NOMO-1 treated with DMSO at 0.1 percent for 48 hours (cell line): ENCODE data around the gene FAM53B.
"Not testable (repeated sequence)": the region's sequence is repeated elsewhere in the genome, so short reads cannot be mapped to it uniquely, and the experiment has no call there.

Experiments
- DNase-seq: peaks from one replicate; lab custom pipeline; 2025; ENCODE audit not compliant: unreplicated experiment; lab: John Stamatoyannopoulos, UW

FAM53B gene, protein sequence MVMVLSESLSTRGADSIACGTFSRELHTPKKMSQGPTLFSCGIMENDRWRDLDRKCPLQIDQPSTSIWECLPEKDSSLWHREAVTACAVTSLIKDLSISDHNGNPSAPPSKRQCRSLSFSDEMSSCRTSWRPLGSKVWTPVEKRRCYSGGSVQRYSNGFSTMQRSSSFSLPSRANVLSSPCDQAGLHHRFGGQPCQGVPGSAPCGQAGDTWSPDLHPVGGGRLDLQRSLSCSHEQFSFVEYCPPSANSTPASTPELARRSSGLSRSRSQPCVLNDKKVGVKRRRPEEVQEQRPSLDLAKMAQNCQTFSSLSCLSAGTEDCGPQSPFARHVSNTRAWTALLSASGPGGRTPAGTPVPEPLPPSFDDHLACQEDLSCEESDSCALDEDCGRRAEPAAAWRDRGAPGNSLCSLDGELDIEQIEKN

DNA sequence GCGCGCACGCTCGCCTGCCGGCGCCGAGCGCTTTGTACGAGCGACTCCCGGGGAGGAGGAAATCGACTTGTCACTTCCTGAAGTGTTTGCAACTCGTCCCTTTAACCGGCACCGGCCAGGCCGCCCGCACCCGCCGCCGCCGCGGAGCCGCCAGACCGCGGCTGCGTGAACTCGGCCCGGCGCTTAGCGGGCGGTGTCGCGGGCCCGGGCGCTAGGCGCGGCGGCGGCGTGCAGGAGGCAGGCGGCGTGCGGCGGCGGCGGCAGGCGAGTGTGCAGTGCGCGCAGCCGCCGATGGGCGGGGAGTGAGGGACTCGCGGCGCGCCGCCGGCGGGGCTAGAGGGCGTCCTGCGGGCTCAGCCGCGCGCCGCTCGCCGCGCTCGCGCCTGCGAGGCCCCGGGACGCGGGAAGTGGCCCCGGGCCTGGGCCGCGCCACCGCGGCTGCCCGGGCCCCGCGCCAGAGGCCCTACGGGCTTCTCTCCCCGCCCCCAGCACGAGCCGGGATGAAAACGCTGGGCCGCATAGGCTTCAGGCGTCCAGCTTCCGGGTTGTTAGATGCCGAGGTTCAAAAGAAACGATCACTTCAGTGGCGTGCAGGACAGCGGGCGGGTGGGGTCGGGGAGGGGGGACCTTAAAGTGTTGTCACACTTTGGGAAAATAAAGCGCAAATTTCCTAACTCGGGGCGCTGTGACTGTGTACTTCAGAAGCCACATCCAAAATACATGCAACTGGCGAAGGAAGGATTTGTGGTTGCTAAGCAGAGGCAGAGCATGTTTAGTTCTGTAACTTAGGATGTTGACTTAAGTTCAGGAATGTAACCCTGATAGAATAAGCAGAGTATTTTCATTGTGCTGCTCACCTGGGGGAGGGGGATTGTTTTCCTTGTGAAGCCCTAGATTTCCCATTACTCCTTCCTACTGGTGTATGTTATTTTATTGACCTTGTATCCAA is at the start of gene FAM53B:
FAM53B (minus strand) TSS at position 277 of the 949 bp plus-strand sequence. CDS start 37,665 bp downstream, outside the sequence.
- peak; percentile 70 for DNase-seq

DNA sequence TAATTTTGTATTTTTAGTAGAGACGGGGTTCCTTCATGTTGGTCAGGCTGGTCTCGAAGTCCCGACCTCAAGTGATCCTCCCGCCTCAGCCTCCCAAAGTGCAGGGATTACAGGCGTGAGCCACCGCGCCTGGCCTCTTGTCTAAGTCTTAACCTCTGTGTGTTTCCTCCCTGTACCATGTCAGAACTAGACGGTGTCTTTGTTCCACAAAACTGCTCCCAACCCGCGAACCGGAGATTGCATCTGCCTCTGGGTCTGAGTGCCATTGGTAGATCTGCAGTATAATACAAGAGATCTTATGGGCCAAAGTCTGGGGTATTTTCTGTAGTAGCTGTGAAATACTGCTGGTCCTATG is 48.8 kb upstream of the FAM53B start:
- no peak for DNase-seq

DNA sequence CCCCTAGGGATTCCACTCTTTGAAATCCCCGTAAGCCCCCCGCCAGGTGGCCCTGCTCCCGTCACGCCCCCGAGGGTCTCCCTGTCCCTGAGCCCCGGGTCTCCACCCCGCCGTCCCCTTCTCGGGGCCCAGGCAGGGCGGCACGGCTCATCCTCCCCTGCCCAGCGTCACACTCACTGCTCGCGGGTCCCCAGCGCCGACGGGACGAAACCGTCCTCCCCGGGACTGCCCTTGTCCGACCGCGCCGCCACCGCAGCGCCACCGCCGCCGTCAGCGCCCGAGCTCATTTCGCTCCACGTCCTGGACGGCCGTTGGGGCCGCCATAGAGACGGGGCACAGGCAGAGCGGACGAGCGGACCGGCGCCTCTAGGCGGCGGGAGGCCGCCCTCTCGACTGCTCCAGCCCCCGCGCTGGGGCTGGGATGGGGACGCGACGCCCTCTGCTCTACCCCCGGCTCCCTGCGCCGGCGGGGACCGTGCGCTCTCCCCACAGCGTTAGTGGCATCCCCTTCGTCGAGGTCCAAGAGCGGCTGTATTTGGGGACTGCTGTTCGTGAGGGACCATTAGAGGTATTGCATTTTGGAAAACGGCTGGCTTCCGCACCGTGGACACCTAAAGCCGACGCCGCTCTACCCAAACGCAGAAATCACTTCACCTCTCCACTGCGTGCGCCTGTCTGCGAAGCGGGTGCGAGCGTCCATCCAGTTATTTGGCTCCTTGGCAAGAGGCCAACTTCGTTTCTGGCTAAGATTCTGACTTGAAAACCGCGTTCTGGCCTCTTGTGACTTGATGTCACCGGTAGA is 47.6 kb upstream of the FAM53B start, which contains the start of gene EEF1AKMT2:
EEF1AKMT2 (minus strand) TSS at position 341 of the 802 bp plus-strand sequence; CDS start at position 287, 54 bp downstream.
- DNase-seq = peak; percentile 64

DNA sequence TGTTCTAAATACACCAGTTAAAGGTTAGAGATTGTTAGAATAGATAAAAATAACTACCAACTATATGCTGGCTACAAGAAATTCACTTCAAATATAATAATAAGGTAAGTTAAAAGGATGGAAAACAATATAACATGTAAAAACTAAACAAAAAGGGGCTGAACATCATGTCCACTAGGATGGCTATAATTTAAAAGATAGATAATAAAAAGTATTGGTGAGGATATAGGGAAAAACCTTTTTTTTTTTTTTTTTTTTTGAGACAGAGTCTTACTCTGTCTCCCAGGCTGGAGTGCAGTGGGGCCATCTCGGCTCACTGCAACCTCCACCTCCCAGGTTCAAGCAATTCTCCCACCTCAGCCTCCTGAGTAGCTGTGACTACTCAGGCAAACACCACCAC is 38.7 kb upstream of the FAM53B start:
- DNase-seq = not testable (repeated sequence)

DNA sequence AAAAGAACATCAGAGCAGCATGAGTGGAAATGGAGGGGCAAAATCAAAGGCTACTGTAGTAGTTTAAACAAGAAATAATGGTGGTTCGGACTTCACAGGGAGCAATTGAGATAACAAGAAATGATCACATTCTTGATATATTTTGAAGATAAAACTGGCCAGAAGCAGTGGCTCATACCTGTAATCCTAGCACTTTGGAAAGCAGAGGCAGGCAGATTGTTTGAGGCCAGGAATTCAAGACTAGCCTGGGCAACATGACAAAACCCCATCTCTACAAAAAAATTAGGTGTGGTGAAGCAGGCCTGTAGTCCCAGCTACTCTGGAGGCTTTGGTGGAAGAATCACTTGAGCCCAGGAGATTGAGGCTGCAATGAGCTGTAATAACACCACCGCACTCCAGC is 24.6 kb upstream of the FAM53B start:
- no peak for DNase-seq

DNA sequence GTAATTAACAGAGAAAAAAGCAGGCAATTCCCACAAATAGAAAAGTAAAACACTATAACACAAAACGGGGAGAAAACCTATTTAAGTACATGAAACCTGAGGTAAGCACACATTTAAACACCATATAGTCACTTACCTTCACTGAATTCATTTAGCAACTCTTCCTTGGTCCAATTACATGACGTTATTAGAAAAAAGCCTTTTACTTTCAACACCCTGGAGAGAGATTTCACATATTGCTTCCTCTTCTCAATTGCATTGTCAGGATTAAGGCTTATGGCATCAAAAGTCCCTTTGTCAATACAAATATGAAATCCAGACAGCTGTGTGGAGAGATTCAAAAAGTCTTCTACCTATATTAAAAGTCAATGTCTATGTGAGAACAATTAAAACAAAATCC is 21.1 kb upstream of the FAM53B start:
- DNase-seq = no peak

DNA sequence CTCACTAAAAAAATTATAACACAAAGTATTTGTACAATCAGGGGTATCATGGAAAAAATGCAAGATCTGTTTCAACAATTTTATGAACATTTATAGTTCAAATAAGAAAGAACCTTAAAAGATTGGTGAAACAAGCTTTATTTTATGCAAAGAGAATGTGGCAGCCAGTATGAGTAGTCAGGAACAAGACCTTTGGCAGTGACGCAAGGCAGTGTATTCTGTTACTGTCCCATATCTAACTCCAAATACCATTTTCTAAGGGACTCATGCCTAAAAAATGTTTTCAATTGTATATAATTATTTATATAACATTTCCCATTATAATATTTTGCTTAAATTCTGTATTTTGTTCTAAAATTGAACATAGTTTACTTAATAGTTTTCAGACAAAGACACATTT is 19.1 kb upstream of the FAM53B start:
- no peak for DNase-seq

DNA sequence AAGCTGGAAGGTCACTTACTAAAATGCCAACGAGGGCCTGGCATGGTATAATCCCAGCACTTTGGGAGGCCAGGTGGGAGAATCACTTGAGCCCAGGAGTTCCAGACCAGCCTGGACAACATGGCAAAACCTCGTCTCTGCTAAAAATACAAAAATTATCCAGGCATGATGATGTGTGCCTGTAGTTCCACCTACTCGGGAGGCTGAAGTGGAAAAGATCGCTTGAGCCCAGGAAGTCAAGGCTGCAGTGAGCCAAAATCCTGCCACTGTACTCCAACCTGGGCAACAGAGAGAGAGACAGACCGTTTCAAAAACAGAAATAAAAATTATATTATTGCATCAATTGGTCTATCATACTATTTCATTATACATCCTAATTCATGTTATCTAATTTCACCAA is 18.1 kb upstream of the FAM53B start:
- no peak for DNase-seq

DNA sequence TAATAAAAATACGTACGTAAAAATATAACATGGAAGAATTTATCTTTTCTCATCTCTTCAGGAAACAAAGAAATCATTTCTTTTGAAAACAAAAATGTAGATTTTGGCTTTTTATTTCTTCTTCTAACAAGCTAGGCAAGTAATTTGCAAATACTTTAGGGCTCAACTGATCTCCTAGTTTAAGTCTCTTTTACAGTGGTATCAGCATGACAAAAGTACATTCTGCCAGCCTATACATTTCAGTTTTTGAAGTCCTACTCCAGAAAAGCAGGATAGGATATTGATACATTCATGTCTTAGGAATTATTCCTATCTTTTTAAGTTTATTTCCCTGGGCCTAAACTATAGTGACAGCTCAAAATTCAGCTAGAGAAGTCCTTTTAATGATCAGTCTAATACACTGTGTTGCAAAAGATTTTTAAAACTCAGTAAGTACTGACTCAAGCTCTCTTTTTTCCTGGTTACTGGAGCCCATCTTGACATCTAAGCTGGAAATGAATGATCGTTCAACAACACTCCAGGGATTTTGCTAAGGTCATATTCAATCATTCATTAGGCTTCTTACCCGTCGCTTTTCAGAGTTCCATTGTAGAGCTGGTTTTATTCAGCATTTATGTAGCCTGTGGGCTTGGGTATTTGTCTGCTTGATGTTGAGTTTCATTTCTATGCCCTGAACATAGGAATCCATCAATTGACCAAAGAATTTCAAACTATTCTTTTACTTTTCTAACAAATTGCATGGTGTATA is 12.2 kb upstream of the FAM53B start:
- DNase-seq = no peak

DNA sequence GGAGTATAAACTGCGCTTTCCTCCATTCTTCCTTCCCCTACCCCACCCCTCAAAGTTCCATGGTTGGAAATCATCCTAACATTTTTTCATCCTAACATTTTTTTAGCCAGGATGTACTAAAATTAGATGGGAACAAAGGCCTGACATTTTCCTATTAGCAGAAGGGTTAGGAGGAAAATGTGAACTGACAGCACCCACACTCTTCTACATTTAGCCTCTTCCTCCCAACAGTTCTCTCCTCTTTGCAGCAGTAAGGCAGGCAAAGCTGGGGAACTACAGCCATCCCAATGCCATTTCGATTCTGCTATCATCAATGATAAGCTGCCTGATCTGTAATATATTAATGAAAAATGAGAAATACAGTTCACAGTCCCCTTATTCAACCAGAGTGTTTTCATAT is 11.4 kb upstream of the FAM53B start:
- no peak for DNase-seq

DNA sequence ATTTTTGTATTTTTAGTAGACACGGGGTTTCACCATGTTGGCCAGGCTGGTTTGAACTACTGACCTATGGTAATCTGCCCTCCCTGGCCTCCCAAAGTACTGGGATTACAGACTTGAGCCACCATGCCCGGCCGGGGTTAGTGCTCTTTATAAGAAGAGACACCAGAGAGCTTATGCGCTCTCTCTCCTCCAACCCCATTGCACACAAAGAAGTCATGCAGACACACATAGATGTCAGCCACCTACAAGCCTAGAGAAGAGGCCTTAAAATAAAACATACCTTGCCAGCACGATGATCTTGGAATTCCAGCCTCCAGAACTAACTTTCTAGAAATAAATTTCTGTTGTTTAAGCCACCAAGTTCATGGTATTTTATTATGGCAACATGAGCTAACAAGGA is 10.0 kb upstream of the FAM53B start:
- DNase-seq = no peak

DNA sequence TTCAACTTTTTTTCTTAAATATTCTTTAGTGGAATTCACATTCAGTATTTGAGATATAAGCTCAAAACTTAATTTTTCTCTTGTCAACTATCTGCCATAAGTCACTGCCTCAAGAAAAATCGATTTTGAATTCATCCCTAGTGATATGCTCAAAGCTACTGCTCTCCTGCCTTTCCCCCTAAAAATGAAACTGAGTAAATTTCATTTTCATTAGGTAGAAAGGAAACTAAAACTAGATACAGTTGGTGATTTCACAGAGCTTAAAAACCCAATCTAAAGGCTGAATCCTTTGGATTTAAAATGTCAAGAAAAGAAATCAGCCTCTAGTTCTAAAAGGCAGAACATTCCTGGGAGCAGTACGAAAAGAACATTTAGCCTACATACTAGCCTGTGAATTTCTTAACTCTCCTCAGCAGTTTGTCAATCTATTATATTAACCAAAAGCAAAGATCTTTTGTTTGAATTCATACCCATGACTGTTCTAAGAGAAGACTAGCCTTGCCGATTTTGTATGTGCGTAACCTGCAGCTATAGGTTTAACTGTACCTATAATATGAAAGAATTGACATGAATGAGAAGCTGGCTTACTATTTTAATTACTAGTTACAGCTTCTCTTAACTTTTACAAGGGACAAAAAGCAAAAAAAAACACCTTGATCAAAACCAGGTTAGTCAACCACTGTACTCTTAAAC is 4.9 kb upstream of the FAM53B start:
- no peak for DNase-seq

DNA sequence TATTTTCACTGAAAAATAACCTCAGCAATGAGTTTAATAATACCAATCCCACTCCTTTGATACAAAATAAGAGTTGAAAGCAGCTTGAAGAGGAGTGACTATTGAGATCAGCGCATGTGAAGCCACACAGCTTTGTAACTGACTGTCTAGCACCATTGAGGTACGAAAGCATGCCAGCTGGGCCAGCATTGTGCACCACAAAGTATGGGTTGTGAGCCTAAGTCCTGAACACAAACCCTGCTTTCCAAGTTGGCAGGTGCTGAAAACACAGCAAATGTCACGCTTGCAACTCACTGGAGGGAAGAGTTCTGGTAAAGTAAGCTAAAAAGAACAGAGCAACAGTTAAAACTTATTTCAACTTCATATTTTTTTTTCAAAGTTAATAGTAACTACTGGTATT is 4.0 kb upstream of the FAM53B start:
- DNase-seq = no peak

DNA sequence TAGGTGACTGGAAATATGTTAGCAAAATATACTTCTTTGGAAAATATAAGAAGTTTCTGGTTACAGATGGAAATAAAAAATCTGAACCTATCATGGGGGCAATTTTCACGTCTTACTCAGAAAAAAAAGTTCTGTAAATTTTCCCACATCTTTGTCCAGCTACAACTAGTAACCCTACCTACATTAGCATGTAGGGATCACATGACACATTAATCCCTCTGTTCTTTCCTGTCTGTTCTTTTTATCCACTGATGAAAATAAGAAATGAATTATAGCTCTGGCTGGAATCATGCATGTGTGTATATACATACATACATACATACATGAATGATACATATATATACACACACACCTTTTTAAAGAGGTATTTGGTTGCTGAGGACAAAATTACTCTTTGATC is 3.6 kb upstream of the FAM53B start:
- no peak for DNase-seq

DNA sequence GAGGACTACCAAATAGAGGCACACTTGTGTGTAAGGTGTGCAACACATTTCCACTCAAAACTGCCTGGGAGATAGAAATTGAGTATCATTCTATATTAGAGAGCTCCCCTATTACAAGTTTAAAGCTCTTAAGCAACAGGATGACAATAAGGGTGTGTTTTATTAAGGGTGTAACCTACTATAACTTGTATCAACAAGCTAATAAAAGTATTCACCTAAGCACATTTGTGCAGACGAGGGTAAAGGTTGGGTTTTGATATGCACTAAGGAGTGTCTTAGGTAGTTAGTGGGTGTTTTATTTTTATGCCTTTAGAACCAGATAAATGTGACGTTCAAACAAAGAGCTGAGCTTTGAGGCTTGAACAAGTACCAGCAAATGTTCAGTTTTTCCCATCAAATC is 2.8 kb upstream of the FAM53B start:
- DNase-seq = no peak

DNA sequence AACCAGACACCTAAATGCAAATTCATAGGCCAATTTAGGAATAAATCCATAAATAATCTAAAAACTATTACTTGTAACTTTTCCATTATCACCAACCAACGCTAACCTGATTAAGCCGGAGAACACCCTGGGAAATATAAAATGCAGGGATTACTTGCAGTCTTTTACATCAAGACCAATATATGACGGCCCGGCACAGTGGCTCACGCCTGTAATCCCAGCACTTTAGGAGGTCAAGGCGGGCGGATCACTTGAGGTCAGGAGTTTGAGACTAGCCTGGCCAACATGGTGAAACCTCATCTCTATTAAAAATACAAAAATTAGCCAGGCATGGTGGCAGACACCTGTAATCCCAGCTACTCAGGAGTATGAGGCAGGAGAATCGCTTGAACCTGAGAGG is 2.3 kb upstream of the FAM53B start:
- not testable (repeated sequence) for DNase-seq

DNA sequence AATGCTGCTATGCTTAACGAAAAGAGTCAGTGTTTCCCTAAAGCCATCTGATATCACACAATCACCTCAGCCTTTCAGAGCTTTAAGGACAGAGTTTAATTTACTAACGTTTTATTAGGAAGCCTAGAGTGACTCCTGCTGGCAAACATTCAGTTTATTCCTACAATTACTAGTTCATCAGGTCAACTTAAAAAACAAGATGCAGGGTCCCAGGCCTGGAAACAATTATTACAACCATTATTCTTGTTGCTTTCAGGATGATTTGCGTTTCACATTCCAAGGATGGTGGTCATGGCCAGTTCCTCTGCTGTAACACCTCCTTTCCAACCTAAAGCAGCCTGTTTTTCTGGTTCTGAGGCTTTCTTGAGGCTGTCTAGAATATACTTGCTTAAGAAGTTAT is 1.5 kb upstream of the FAM53B start:
- DNase-seq = peak; percentile 31

DNA sequence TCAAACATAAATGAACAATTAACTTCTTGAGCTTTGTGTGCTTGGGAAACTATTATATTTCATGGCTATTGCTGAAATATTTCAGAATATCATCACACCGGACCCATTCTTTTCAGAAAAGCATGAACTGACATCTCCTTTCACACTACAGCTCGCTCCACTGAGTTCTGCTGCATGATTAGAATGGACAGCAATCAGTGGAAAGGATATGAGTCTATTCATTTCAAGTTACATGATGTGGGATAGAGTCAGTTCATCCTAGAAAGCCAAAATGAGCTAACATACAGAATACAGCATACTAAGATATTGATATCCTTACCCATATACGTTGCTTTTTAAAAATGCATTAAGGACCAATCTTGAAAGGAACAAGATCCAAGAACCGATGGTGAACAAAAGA is 1.1 kb upstream of the FAM53B start:
- DNase-seq = no peak

DNA sequence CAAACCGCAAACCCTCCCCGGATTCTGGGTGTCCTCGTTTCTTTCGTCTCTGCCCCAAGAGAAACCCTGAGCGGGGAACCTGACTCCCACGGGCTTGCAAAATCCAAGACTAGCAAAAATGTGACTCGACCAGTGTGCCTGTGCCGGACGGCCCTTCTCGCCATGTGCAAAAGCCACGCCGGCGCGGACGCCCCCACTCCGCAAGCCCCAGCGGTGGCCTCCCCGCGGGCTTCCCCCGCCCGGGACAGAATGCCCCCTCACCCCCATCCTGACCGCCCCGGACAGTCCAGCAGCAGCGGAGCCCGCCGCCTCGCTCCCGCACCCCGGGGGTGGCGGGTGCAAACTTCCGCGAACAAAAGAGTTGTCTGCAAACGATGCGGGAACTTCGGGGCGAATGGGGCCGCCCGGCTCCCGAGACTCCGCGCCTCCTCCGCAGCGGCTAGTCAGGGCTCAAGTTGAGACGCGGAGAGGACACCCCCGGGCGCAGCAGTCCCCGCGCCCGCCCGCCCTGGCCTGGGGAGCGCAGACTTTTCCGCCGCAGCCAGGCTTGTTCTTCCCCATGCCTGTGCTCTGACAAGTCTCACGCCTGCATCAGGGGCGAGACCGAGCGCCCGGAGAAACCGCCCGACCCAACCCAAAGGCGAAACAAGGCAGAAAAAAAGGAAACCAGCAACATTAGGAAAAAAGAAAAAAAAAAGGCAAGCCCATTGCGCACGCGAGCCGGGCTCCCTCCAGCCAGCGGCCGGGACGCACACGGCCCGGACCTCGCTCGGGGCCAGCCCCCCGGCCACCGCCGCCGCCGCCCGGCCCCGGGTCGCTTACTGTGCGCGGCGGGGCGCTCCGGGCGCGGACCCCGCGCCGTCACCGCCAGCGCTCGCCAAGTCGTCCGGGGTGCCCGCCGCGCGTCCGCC is 732 bp downstream of the FAM53B start:
- DNase-seq = peak; percentile 9
